ENCODE measurements around the gene NOVA2. TPM values are rescaled to one million over a fixed set of nuclear protein-coding genes. Genes with fewer than 3 reads are reported as not detected.

The NOVA2 gene
- total and polyA plus RNA-seq, 9 of the 15 experiments (the other 6 are each of a cell fraction or from before 2014, with no cell fraction given) = not detected

GRCh38 chr19:45985321-45985720 lies 11.7 kb upstream of the NOVA2 start:
- Histone ChIP-seq H2AFZ (ENCODE audit: low read depth, low read length) (no peak overlapping the region), H3K79me2 (ENCODE audit: control insufficient read depth, insufficient read depth, low read length) (no peaks in the 10 kb centered on the region), H3K4me2 (ENCODE audit: insufficient read depth, low read length) (no peak overlapping the region), H3K27ac (ENCODE audit: extremely low read depth, low read depth, low read length) (no peak overlapping the region), H3K36me3 (ENCODE audit: control insufficient read depth, insufficient read depth, low read length) (no peaks in the 10 kb centered on the region), H3K9ac (ENCODE audit: insufficient read depth in 1 of 2, low read depth in 2 of 2, low read length in 2 of 2) (no peak overlapping the region), H3K4me3 (no peak overlapping the region), H3K4me1 (replicated peaks in 1 of 2; ENCODE audit: control insufficient read depth in 2 of 2, insufficient read depth in 2 of 2, low read length in 2 of 2) (no peaks in the 10 kb centered on the region), H3K9me1 (ENCODE audit: control insufficient read depth, insufficient read depth, low read length) (no peaks in the 10 kb centered on the region), H4K20me1 (replicated peaks; ENCODE audit: control insufficient read depth, insufficient read depth, low read length) (no peaks in the 10 kb centered on the region), H3K27me3 (ENCODE audit: control insufficient read depth in 2 of 2, insufficient read depth in 2 of 2, low read length in 2 of 2) (peaks cover 35 to 40% of the 10 kb centered on the region in 2 experiments), H3K9me3 (replicated peaks; ENCODE audit: control insufficient read depth, insufficient read depth, low read depth, low read length) (no peaks in the 10 kb centered on the region)
- CTCF ChIA-PET (ENCODE audit: low intra/inter-chr PET ratio) = no interaction called here
- intact Hi-C loops (cut with micrococcal nuclease) = no loop called here
- FAIRE-seq (no peak), DNase-seq (ENCODE audit: extremely low read depth in 1 of 4, low spot score in 3 of 4) (no peak), ATAC-seq (no peak)
- in situ Hi-C loops (cut with MboI) = no loop called here
- POLR2A ChIA-PET = interaction anchor here (0.7 kb wide), 1 partner anchor 8 kb away, joined by 3 read pairs; no protein-coding TSS in a partner anchor
- 19% methylated on average over 7 of the region's 7 CpGs for WGBS (ENCODE audit: insufficient coverage, low coverage, missing lambda C conversion rate)
- no TSS peak for BruUV-seq (replicated peaks)
- no peak for TF ChIP-seq ZNF518B (CRISPR knock-in tag; IDR thresholded peaks at IDR 0.05)
- no peak for TF ChIP-seq SMARCC2 (IDR thresholded peaks at IDR 0.05; ENCODE audit: low read depth)
- TF ChIP-seq NKRF (IDR thresholded peaks at IDR 0.05; ENCODE audit: borderline replicate concordance) = no peak
- TF ChIP-seq ZNF324 (CRISPR knock-in tag; IDR thresholded peaks at IDR 0.05) = no peak
- TF ChIP-seq MTA1 (IDR thresholded peaks at IDR 0.05; ENCODE audit: borderline replicate concordance) = no peak
- TF ChIP-seq ZNF830 (CRISPR knock-in tag; IDR thresholded peaks at IDR 0.05) = no peak
- no peak for TF ChIP-seq ARID2 (IDR thresholded peaks at IDR 0.05)
- TF ChIP-seq SNRNP70 (optimal IDR thresholded peaks at IDR 0.05; ENCODE audit: low read depth, low read length) = no peak
- TF ChIP-seq RHOXF2B (CRISPR knock-in tag; conservative IDR thresholded peaks at IDR 0.05) = no peak
- no peak for TF ChIP-seq USF2 (CRISPR knock-in tag; IDR thresholded peaks at IDR 0.05)
- no peak for TF ChIP-seq KHSRP (IDR thresholded peaks at IDR 0.05)
- TF ChIP-seq SUPT5H (IDR thresholded peaks at IDR 0.05) = no peak
- no peak for TF ChIP-seq MEIS2 (IDR thresholded peaks at IDR 0.05; ENCODE audit: partially characterized antibody)
- no peak for TF ChIP-seq NR3C1 (CRISPR knock-in tag; IDR thresholded peaks at IDR 0.05)
- TF ChIP-seq CBFB (CRISPR knock-in tag; IDR thresholded peaks at IDR 0.05) = no peak
- no peak for TF ChIP-seq PATZ1 (CRISPR knock-in tag; IDR thresholded peaks at IDR 0.05; ENCODE audit: borderline replicate concordance)
- no peak for TF ChIP-seq NFIC (IDR thresholded peaks at IDR 0.05)
